Measurements from ENCODE around the gene DAPK2.

GRCh38 chr15:63968700-63969099 is 77.6 kb downstream of the DAPK2 start:
- TF ChIP-seq POLR2AphosphoS5 (IDR thresholded peaks at IDR 0.05; ENCODE audit: low read depth, low read length) (no peak), TAF1 (IDR thresholded peaks at IDR 0.05; ENCODE audit: borderline replicate concordance, insufficient read depth, low read length) (no peak), REST (IDR thresholded peaks at IDR 0.05; ENCODE audit: insufficient read depth in 1 of 2, low read depth in 2 of 2, low read length in 2 of 2) (no peak), SIN3A (IDR thresholded peaks at IDR 0.05; ENCODE audit: borderline replicate concordance, insufficient read depth, low read length) (no peak)

All from PFSK-1 (cell line).